ENCODE measurements around the gene ZSWIM2. TPM values are rescaled to one million over a fixed set of nuclear protein-coding genes. Genes with fewer than 3 reads are reported as not detected.

ZSWIM2 gene
- total and polyA plus RNA-seq, 2 of the 4 experiments (the other 2 are of a cell fraction), result 0.09 TPM; not detected in 1

- dilution Hi-C loops (cut with HindIII; ENCODE audit: low sequenced_read_pairs, unreplicated experiment) (no loop called here), in situ Hi-C loops (cut with MboI; ENCODE audit: low sequenced_read_pairs) (no loop called here)
Measured at GRCh38 chr2:186862869-186863709, 14.1 kb upstream of the ZSWIM2 start.

More at GRCh38 chr2:186862869-186863709, 14.1 kb upstream of the ZSWIM2 start:
- CTCF ChIA-PET, result interaction anchor here (0.5 to 1.3 kb wide), 16 partner anchors 8 to 1055 kb away, joined by 3 to 9 read pairs (median 4); partner anchors contain the start of genes CALCRL and ZSWIM2
- BruUV-seq (replicated peaks), result no TSS peak
- Histone ChIP-seq H3K79me1 (ENCODE audit: low read depth in 1 of 2, low read length in 2 of 2) (no peaks in the 10 kb centered on the region), H3K56ac (ENCODE audit: extremely low read depth, insufficient read depth, low read length) (no peak overlapping the region), H3K9me3 (ENCODE audit: control insufficient read depth, insufficient read depth, low read length) (no peaks in the 10 kb centered on the region), H2BK15ac (ENCODE audit: low read depth, low read length) (no peak overlapping the region), H3K14ac (replicated peaks; ENCODE audit: low read depth, low read length) (no peak overlapping the region), H2BK20ac (ENCODE audit: low read depth, low read length) (no peak overlapping the region), H4K91ac (ENCODE audit: insufficient read depth, low read depth, low read length) (no peak overlapping the region), H3K9ac (ENCODE audit: low read depth, low read length) (no peak overlapping the region), H3K4ac (ENCODE audit: low read depth, low read length) (no peak overlapping the region), H2AK9ac (replicated peaks; ENCODE audit: low read depth, low read length, poor library complexity) (no peak overlapping the region), H4K5ac (ENCODE audit: low read depth, low read length) (no peak overlapping the region), H3K9me1 (ENCODE audit: insufficient read depth, low read length) (no peaks in the 10 kb centered on the region), H2AK5ac (ENCODE audit: low read depth, low read length) (no peak overlapping the region), H3K4me2 (ENCODE audit: low read depth, low read length) (no peak overlapping the region), H3K4me3 (ENCODE audit: insufficient read depth, low read depth, low read length) (no peak overlapping the region), H3K27me3 (ENCODE audit: control insufficient read depth, insufficient read depth, low read length) (peaks cover 2% of the 10 kb centered on the region), H3K18ac (ENCODE audit: low read depth, low read length) (no peak overlapping the region), H3K4me1 (ENCODE audit: control insufficient read depth, insufficient read depth, low read length) (no peaks in the 10 kb centered on the region), H2BK120ac (ENCODE audit: low read depth, low read length) (no peak overlapping the region), H2AFZ (replicated peaks; ENCODE audit: low read length, poor library complexity) (no peak overlapping the region), H3K27ac (ENCODE audit: insufficient read depth, low read length) (no peak overlapping the region), H4K20me1 (ENCODE audit: insufficient read depth, low read length) (no peaks in the 10 kb centered on the region), H3K23ac (ENCODE audit: low read depth, low read length) (no peak overlapping the region), H3K36me3 (ENCODE audit: control insufficient read depth, insufficient read depth, low read length) (no peaks in the 10 kb centered on the region), H2BK5ac (ENCODE audit: low read depth, low read length, poor library complexity, severe bottlenecking) (no peak overlapping the region), H4K8ac (ENCODE audit: low read depth in 2 of 2, low read length in 2 of 2) (no peak overlapping the region)
- ATAC-seq (ENCODE audit: low read depth) (peak; percentile 79), DNase-seq (peak; percentile 35)
- intact Hi-C loops (cut with micrococcal nuclease), result loop anchor here (2.0 to 10.0 kb wide), 3 partner anchors 590 to 1652 kb away; no protein-coding TSS in a partner anchor
- POLR2A ChIA-PET (ENCODE audit: unreplicated experiment), result no interaction called here
- WGBS, 2 experiments (ENCODE audit: extremely low coverage in 2 of 2, insufficient read length in 1 of 2), result no CpG with 5 or more reads among the region's 2 CpGs
- TF ChIP-seq NFE2L2 (IDR thresholded peaks at IDR 0.05; ENCODE audit: low read depth, low read length), result no peak
- no peak for TF ChIP-seq MAZ (IDR thresholded peaks at IDR 0.05; ENCODE audit: borderline replicate concordance, low read depth, low read length)
- TF ChIP-seq ELK1 (IDR thresholded peaks at IDR 0.05; ENCODE audit: borderline replicate concordance, low read depth, low read length), result no peak
- TF ChIP-seq SMC3 (IDR thresholded peaks at IDR 0.05; ENCODE audit: low read depth, low read length), result peak; percentile 59
- TF ChIP-seq CTCF (conservative IDR thresholded peaks at IDR 0.05; ENCODE audit: low read depth, low read length), result peak; percentile 83
- peak; percentile 85 for TF ChIP-seq RAD21 (IDR thresholded peaks at IDR 0.05; ENCODE audit: low read length)
- no peak for TF ChIP-seq BHLHE40 (IDR thresholded peaks at IDR 0.05; ENCODE audit: low read depth, low read length)
- TF ChIP-seq USF2 (IDR thresholded peaks at IDR 0.05; ENCODE audit: low read depth, low read length), result no peak
